Measurements from ENCODE around the gene ACO2. TPM values are rescaled to one million over a fixed set of nuclear protein-coding genes. Genes with fewer than 3 reads are reported as not detected.

ACO2 gene
- total and polyA plus RNA-seq, 2 of the 13 experiments (the other 11 are each of a cell fraction or from before 2014, with no cell fraction given), result 19.2 to 45.6 TPM

DNA sequence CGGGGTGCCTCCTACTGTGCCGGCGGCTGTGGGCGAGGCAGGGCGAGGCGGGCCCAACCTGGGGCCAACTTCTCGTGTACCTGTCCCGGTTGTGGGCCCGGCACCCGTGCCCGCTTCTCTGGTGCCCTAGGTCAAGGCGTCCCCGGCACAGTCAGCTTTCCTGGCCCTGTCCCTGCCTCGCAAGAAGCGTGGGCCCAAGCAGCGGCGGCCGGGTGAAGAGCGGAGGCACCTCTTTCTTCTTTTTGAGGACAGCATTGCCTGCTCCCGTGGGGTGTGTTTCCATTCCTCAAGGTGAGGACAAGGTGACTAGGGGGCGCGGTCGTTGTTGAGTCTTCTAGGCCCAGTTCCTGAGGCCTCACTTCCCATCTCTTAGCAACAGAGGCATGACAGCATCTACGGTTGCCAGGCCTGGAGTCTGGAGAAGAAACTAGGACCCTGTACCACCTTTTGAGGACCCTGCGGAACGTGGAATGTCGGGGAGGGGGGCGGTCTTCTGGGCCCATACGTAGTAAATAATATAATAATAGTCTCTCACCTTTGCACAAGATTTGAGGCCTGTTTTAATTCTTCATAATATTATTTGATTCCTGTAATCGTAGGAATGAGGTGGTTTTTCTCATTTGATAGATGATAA lies 418 bp downstream of the ACO2 start (continued):
- TF ChIP-seq ZFY (CRISPR knock-in tag; IDR thresholded peaks at IDR 0.05) (peak; percentile 81; the same call in 1 of the 2 replicates), ZMYM3 (CRISPR knock-in tag; IDR thresholded peaks at IDR 0.05) (no peak), SP4 (CRISPR knock-in tag; IDR thresholded peaks at IDR 0.05) (no peak), ZNF768 (CRISPR knock-in tag; IDR thresholded peaks at IDR 0.05) (no peak; the same call in 1 of the 2 replicates), ZSCAN9 (CRISPR knock-in tag; IDR thresholded peaks at IDR 0.05; ENCODE audit: borderline replicate concordance) (no peak), DNMT1 (CRISPR knock-in tag; IDR thresholded peaks at IDR 0.05) (peak; percentile 89; the same call in 1 of the 2 replicates), ZNF34 (CRISPR knock-in tag; IDR thresholded peaks at IDR 0.05; ENCODE audit: borderline replicate concordance) (peak; percentile 61; the same call in 1 of the 2 replicates), ZBTB8A (CRISPR knock-in tag; IDR thresholded peaks at IDR 0.05; ENCODE audit: borderline replicate concordance, low read depth) (no peak), ZNF543 (CRISPR knock-in tag; IDR thresholded peaks at IDR 0.05) (no peak), ZNF773 (CRISPR knock-in tag; IDR thresholded peaks at IDR 0.05; ENCODE audit: borderline replicate concordance) (no peak), JUND (CRISPR knock-in tag; IDR thresholded peaks at IDR 0.05) (no peak), KDM2A (CRISPR knock-in tag; IDR thresholded peaks at IDR 0.05; ENCODE audit: borderline replicate concordance, low read depth) (no peak), JUNB (CRISPR knock-in tag; IDR thresholded peaks at IDR 0.05; ENCODE audit: borderline replicate concordance) (no peak), NR1H2 (CRISPR knock-in tag; IDR thresholded peaks at IDR 0.05; ENCODE audit: borderline replicate concordance, low read depth) (peak; percentile 20; the same call in 1 of the 2 replicates), KDM5A (IDR thresholded peaks at IDR 0.05; ENCODE audit: borderline replicate concordance, low read length) (peak; percentile 98), FOXC1 (CRISPR knock-in tag; IDR thresholded peaks at IDR 0.05; ENCODE audit: borderline replicate concordance) (no peak; the same call in 1 of the 2 replicates)
- TF ChIP-seq, protein P1, sequence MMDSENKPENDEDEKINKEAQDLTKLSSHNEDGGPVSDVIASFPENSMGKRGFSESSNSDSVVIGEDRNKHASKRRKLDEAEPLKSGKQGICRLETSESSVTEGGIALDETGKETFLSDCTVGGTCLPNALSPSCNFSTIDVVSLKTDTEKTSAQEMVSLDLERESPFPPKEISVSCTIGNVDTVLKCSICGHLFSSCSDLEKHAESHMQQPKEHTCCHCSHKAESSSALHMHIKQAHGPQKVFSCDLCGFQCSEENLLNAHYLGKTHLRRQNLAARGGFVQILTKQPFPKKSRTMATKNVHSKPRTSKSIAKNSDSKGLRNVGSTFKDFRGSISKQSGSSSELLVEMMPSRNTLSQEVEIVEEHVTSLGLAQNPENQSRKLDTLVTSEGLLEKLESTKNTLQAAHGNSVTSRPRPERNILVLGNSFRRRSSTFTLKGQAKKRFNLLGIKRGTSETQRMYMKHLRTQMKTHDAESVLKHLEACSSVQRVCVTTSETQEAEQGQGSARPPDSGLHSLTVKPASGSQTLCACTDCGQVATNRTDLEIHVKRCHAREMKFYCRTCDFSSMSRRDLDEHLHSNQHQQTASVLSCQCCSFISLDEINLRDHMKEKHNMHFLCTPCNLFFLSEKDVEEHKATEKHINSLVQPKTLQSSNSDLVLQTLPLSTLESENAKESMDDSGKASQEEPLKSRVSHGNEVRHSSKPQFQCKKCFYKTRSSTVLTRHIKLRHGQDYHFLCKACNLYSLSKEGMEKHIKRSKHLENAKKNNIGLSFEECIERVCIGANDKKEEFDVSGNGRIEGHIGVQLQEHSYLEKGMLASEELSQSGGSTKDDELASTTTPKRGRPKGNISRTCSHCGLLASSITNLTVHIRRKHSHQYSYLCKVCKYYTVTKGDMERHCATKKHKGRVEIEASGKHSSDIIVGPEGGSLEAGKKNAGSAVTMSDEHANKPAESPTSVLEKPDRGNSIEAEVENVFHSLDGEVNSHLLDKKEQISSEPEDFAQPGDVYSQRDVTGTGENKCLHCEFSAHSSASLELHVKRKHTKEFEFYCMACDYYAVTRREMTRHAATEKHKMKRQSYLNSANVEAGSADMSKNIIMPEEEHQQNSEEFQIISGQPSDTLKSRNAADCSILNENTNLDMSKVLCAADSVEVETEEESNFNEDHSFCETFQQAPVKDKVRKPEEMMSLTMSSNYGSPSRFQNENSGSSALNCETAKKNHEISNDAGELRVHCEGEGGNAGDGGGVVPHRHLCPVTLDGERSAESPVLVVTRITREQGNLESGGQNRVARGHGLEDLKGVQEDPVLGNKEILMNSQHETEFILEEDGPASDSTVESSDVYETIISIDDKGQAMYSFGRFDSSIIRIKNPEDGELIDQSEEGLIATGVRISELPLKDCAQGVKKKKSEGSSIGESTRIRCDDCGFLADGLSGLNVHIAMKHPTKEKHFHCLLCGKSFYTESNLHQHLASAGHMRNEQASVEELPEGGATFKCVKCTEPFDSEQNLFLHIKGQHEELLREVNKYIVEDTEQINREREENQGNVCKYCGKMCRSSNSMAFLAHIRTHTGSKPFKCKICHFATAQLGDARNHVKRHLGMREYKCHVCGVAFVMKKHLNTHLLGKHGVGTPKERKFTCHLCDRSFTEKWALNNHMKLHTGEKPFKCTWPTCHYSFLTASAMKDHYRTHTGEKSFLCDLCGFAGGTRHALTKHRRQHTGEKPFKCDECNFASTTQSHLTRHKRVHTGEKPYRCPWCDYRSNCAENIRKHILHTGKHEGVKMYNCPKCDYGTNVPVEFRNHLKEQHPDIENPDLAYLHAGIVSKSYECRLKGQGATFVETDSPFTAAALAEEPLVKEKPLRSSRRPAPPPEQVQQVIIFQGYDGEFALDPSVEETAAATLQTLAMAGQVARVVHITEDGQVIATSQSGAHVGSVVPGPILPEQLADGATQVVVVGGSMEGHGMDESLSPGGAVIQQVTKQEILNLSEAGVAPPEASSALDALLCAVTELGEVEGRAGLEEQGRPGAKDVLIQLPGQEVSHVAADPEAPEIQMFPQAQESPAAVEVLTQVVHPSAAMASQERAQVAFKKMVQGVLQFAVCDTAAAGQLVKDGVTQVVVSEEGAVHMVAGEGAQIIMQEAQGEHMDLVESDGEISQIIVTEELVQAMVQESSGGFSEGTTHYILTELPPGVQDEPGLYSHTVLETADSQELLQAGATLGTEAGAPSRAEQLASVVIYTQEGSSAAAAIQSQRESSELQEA (CRISPR knock-in tag; IDR thresholded peaks at IDR 0.05; ENCODE audit: not compliant biosample characterization), result no peak
- TF ChIP-seq, protein P2, sequence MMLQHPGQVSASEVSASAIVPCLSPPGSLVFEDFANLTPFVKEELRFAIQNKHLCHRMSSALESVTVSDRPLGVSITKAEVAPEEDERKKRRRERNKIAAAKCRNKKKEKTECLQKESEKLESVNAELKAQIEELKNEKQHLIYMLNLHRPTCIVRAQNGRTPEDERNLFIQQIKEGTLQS (CRISPR knock-in tag; IDR thresholded peaks at IDR 0.05), result no peak
- TF ChIP-seq, protein P3, sequence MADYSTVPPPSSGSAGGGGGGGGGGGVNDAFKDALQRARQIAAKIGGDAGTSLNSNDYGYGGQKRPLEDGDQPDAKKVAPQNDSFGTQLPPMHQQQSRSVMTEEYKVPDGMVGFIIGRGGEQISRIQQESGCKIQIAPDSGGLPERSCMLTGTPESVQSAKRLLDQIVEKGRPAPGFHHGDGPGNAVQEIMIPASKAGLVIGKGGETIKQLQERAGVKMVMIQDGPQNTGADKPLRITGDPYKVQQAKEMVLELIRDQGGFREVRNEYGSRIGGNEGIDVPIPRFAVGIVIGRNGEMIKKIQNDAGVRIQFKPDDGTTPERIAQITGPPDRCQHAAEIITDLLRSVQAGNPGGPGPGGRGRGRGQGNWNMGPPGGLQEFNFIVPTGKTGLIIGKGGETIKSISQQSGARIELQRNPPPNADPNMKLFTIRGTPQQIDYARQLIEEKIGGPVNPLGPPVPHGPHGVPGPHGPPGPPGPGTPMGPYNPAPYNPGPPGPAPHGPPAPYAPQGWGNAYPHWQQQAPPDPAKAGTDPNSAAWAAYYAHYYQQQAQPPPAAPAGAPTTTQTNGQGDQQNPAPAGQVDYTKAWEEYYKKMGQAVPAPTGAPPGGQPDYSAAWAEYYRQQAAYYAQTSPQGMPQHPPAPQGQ (CRISPR knock-in tag; IDR thresholded peaks at IDR 0.05; ENCODE audit: borderline replicate concordance), result no peak

Measured in HepG2 (cell line).